Gastrocnemius medialis (tissue), 4 donors: ENCODE data around the gene LOX. TPM values are rescaled to one million over a fixed set of nuclear protein-coding genes. Genes with fewer than 3 reads are reported as not detected.
A peak's percentile ranks its signal among the peaks of the same experiment; 100 is the strongest.

Experiments
- ATAC-seq, 2 donors: fragments of 150-250 bp; one replicate each; pipeline ENCODE4 v1.9.1; 2016
- DNase-seq, 2 donors: peaks; one replicate each; pipeline ENCODE4 v3.0.0-alpha.2; 2019
- H3K27ac ChIP-seq, 4 donors: fragments of 200-600 bp; sonication (generic); 1 replicate in 1 of 4; 2 replicates in 3 of 4; pipeline ENCODE4 v1.5.1; 2016 to 2018; ENCODE audit warnings: mild to moderate bottlenecking in 2 of 4, moderate library complexity in 1 of 4
- H3K27me3 ChIP-seq, 3 donors: fragments of 200-600 bp; sonication (generic) in 2 of 3; 1 replicate in 1 of 3; 2 replicates in 2 of 3; pipeline versions ENCODE4 v1.5.1 to v1.6.0; 2016 to 2019; ENCODE audit warnings: mild to moderate bottlenecking in 1 of 3, moderate library complexity in 1 of 3
- H3K36me3 ChIP-seq, 2 donors: fragments of 200-600 bp; sonication (generic) in 1 of 2; one replicate each; pipeline ENCODE4 v1.5.1; 2017 to 2018
- H3K4me1 ChIP-seq, 2 donors: fragments of 200-600 bp; sonication (generic) in 1 of 2; one replicate each; pipeline ENCODE4 v1.5.1; 2016 to 2017; ENCODE audit warnings: mild to moderate bottlenecking in 2 of 2
- H3K4me3 ChIP-seq, 4 donors: fragments of 200-600 bp; sonication (generic) in 3 of 4; 1 replicate in 1 of 4; 2 replicates in 3 of 4; pipeline ENCODE4 v1.5.1; 2016 to 2019; ENCODE audit warnings: mild to moderate bottlenecking in 2 of 4
- H3K9me3 ChIP-seq, 3 donors: fragments of 200-600 bp; sonication (generic) in 2 of 3; 1 replicate in 1 of 3; 2 replicates in 2 of 3; pipeline ENCODE4 v1.5.1; 2016 to 2019
- CTCF ChIP-seq, 5 experiments: fragments of 450-650 bp in 3 of 5; fragments of 200-600 bp in 2 of 5; sonication (generic) in 2 of 5; IDR thresholded peaks in 4 of 5; conservative IDR thresholded peaks in 1 of 5; 1 replicate in 4 of 5; 2 replicates in 1 of 5; pipeline ENCODE4 v1.5.1; 2016 to 2019; ENCODE audit warnings: antibody characterized with exemption in 5 of 5, mild to moderate bottlenecking in 3 of 5, moderate library complexity in 3 of 5
- POLR2A ChIP-seq, 2 donors: fragments of 450-650 bp; IDR thresholded peaks; one replicate each; pipeline ENCODE4 v1.6.1; 2017; ENCODE audit warnings: antibody characterized with exemption in 2 of 2, mild to moderate bottlenecking in 2 of 2, moderate library complexity in 2 of 2
- in situ Hi-C, 4 donors: fragments of 200-750 bp; cut with MboI; loops; one replicate each; pipeline versions ENCODE4 v1.15.0 to v1.8.0; 2017; ENCODE audit warnings: low sequenced_read_pairs in 4 of 4
- intact Hi-C: fragments of 100-400 bp; cut with DNase I; formaldehyde crosslinking; loops from one replicate; pipeline ENCODE4 v1.15.1; 2023; ENCODE audit warnings: low total_unique reads
- total RNA-seq, 4 donors: library from RNA; depleted of rRNA; stranded (reverse); fragments of >200 nt; gene quantifications; one replicate each; pipeline versions ENCODE4 v1.1.0 to v1.2.3, GENCODE V29; 2016

LOX gene
- total RNA-seq, 4 donors from 2014 or later: 1.1 to 7.6 (median 2.3) TPM

- Histone ChIP-seq H3K36me3 (no peaks in the 10 kb centered on the region), H3K4me1 (no peaks in the 10 kb centered on the region), H3K27me3 (no peaks in the 10 kb centered on the region), H3K9me3 (no peaks in the 10 kb centered on the region), H3K4me3 (no peak overlapping the region), H3K27ac (no peak overlapping the region)
- TF ChIP-seq POLR2A (IDR thresholded peaks at IDR 0.05) (no peak), CTCF (IDR thresholded peaks at IDR 0.05 in 4 of 5, conservative IDR thresholded peaks at IDR 0.05 in 1 of 5) (no peak)
- no peak for ATAC-seq
- intact Hi-C loops: loop anchor here (10.0 kb wide), 1 partner anchor 61 kb away; no protein-coding TSS in a partner anchor
- DNase-seq: no peak
- in situ Hi-C loops: no loop called here
Observed at GRCh38 chr5:122093415-122094180, 15.5 kb upstream of the LOX start.

GRCh38 chr5:122091936-122092600 lies 14.0 kb upstream of the LOX start:
- H3K9me3 ChIP-seq: no peaks in the 10 kb centered on the region
- H3K27ac ChIP-seq: no peak overlapping the region
- TF ChIP-seq POLR2A (IDR thresholded peaks at IDR 0.05) (no peak), CTCF (IDR thresholded peaks at IDR 0.05 in 4 of 5, conservative IDR thresholded peaks at IDR 0.05 in 1 of 5) (peak in 2 of 5 experiments; percentile 9 to 14)
- DNase-seq (no peak), ATAC-seq (no peak)
- no peaks in the 10 kb centered on the region for H3K4me1 ChIP-seq
- no peak overlapping the region for H3K4me3 ChIP-seq
- no peaks in the 10 kb centered on the region for H3K36me3 ChIP-seq
- in situ Hi-C loops (no loop called here), intact Hi-C loops (loop anchor here (10.0 kb wide), 1 partner anchor 63 kb away; no protein-coding TSS in a partner anchor)
- H3K27me3 ChIP-seq: no peaks in the 10 kb centered on the region

- H3K27ac ChIP-seq: no peak overlapping the region
- no peak for ATAC-seq
- in situ Hi-C loops: no loop called here
Observed at GRCh38 chr5:122089096-122090013, 11.3 kb upstream of the LOX start.

More at GRCh38 chr5:122089096-122090013, 11.3 kb upstream of the LOX start:
- no peak for TF ChIP-seq POLR2A (IDR thresholded peaks at IDR 0.05)
- no peak for TF ChIP-seq CTCF (IDR thresholded peaks at IDR 0.05 in 4 of 5, conservative IDR thresholded peaks at IDR 0.05 in 1 of 5)
- Histone ChIP-seq H3K27me3 (no peaks in the 10 kb centered on the region), H3K4me3 (no peak overlapping the region), H3K4me1 (no peaks in the 10 kb centered on the region), H3K9me3 (no peaks in the 10 kb centered on the region), H3K36me3 (no peaks in the 10 kb centered on the region)
- intact Hi-C loops: loop anchor here (10.0 kb wide), 1 partner anchor 65 kb away; no protein-coding TSS in a partner anchor
- no peak for DNase-seq
